Activated T-cell treated with anti-CD3 and anti-CD28 coated beads for 48 hours (primary cell): ENCODE results near the gene HECA.
"Not testable (repeated sequence)": the region's sequence is repeated elsewhere in the genome, so short reads cannot be mapped to it uniquely, and the experiment has no call there.

Experiments used
- DNase-seq: peaks from one replicate; pipeline ENCODE4 v3.0.0-alpha.2; 2020; ENCODE audit warnings: low read depth

HECA gene

GRCh38 chr6:139210766-139211165 is 75.9 kb downstream of the HECA start:
- not testable (repeated sequence) for DNase-seq

DNA sequence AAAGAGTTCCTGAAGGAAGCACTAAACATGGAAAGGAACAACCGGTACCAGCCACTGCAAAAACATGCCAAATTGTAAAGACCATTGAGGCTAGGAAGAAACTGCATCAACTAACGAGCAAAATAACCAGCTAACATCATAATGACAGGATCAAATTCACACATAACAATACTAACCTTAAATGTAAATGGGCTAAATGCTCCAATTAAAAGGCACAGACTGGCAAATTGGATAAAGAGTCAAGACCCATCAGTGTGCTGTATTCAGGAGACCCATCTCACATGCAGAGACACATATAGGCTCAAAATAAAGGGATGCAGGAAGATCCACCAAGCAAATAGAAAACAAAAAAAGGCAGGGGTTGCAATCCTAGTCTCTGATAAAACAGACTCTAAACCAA is 77.6 kb downstream of the HECA start:
- DNase-seq, result not testable (repeated sequence)

GRCh38 chr6:139219271-139219729 is 84.4 kb downstream of the HECA start:
- peak; percentile 58 for DNase-seq

DNA sequence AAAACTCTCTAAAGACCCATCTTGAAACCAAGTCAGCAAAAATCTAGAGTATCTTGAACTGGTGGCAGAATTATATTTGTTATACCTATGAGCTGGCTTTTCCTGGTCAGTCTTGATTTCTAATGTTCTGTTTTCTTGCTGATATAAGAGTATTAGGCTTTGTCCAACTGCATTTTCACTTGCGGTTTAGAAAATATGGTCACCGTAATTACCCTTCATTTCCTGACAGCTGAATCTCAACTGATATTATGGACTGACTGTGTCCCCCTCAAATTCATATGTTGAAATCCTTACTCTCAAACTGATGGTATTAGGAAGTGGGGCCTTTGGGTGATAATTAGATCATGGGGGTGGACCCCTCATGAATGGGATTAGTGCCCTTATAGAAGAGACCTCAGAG is 84.9 kb downstream of the HECA start:
- no peak for DNase-seq

DNA sequence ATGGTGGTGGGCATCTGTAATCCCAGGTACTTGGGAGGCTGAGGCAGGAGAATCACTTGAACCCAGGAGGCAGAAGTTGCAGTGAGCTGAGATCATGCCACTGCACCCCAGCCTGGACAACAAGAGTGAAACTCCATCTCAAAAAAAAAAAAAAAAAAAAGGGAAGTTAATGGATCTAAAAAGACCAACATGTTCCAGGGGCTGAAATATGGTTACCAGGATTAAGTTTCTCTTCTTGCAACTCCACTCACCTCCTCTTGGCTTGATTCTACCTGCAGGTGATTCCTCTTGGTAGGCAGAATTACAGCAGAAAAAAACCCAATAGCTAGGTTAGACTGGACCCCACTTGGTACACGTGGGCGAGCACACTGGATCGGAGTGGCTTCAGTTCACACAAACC is 93.5 kb downstream of the HECA start:
- DNase-seq, result not testable (repeated sequence)
